ENCODE results near the gene GPC3. TPM values are rescaled to one million over a fixed set of nuclear protein-coding genes. Genes with fewer than 3 reads are reported as not detected.

GPC3 gene
- total RNA-seq, 6 experiments from 2014 or later = 0.31 to 6.8 (median 1.8) TPM

DNA sequence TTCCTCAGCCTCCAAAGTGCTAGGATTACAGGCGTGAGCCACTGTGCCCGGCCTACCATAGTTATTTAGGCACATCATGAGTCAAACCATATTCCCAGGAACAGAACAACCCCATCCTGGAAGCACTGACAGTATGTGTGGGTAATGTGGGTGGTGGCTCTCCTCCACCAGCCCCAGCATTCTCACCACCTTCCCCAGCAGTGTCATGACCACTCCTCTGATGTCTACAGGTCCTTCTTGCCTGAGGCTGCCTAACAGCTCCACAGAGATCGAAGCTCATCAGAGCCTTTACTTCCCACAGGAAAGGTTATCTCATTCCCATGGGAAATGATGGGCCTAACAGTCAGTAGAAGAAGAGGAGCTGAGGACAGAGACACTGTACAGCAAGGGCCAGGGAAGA lies 440.6 kb downstream of the GPC3 start:
- Histone ChIP-seq H3K27ac (no peak overlapping the region), H3K27me3 (no peaks in the 10 kb centered on the region), H3K36me3 (no peaks in the 10 kb centered on the region), H3K4me1 (no peaks in the 10 kb centered on the region), H3K9me3 (no peaks in the 10 kb centered on the region), H3K4me3 (no peak overlapping the region)
- intact Hi-C loops (cut with DNase I) = no loop called here
- no peak for ATAC-seq
- 44% methylated on average over 3 of the region's 3 CpGs for WGBS (ENCODE audit: insufficient coverage, low coverage, low lambda C conversion rate, missing lambda C conversion rate)
- TF ChIP-seq, protein P1, sequence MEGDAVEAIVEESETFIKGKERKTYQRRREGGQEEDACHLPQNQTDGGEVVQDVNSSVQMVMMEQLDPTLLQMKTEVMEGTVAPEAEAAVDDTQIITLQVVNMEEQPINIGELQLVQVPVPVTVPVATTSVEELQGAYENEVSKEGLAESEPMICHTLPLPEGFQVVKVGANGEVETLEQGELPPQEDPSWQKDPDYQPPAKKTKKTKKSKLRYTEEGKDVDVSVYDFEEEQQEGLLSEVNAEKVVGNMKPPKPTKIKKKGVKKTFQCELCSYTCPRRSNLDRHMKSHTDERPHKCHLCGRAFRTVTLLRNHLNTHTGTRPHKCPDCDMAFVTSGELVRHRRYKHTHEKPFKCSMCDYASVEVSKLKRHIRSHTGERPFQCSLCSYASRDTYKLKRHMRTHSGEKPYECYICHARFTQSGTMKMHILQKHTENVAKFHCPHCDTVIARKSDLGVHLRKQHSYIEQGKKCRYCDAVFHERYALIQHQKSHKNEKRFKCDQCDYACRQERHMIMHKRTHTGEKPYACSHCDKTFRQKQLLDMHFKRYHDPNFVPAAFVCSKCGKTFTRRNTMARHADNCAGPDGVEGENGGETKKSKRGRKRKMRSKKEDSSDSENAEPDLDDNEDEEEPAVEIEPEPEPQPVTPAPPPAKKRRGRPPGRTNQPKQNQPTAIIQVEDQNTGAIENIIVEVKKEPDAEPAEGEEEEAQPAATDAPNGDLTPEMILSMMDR (IDR thresholded peaks at IDR 0.05) = no peak
- TF ChIP-seq POLR2A (IDR thresholded peaks at IDR 0.05) = no peak
- DNase-seq = no peak

DNA sequence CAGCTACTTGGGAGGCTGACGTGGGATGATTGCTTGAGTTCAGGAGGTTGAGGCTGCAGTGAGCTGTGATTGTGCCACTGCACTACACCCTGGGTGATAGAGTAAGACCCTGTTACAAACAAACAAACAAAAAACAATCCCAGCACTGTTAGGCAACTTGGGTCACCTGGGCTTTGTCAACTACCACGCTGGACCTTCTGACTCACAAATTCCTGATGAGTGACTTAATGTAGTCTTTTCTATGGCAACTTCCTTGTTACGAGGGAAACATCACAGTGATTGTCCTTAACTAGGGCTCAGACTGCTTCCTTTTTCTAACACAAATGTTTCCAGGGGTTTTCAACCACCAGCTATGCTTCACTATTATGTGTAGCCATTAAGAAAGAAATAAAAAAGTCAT lies 441.3 kb downstream of the GPC3 start:
- ATAC-seq (peak in 2 of 4 donors; percentile 14 to 88), DNase-seq (no peak)
- no peaks in the 10 kb centered on the region for H3K36me3 ChIP-seq
- TF ChIP-seq POLR2A (IDR thresholded peaks at IDR 0.05) = no peak
- TF ChIP-seq, protein P1 (IDR thresholded peaks at IDR 0.05) = no peak
- no peak overlapping the region for H3K27ac ChIP-seq
- no peaks in the 10 kb centered on the region for H3K9me3 ChIP-seq
- H3K4me1 ChIP-seq = no peaks in the 10 kb centered on the region
- H3K27me3 ChIP-seq = no peaks in the 10 kb centered on the region
- 31% methylated on average over 3 of the region's 3 CpGs for WGBS (ENCODE audit: insufficient coverage, low coverage, low lambda C conversion rate, missing lambda C conversion rate)
- intact Hi-C loops (cut with DNase I) = no loop called here
- H3K4me3 ChIP-seq = no peak overlapping the region

DNA sequence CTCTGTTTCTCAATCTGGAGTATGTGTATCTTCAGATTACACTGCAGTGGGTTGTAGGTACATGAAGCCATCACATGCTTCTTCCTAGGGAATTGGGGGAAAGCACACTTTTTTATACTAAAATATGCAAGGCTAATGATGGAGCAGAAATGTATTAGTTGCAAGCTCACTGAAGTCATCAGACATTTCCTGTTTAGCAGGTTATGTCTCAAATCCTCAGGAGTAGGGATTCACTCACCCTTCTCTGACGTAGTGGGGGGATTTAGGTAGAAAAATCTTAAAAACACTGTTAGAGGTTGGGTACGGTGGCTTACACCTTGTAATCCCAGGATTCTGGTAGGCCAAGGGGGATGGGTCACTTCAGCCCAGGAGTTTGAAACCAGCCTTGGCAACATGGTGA lies 441.7 kb downstream of the GPC3 start:
- Histone ChIP-seq H3K36me3 (no peaks in the 10 kb centered on the region), H3K4me1 (no peaks in the 10 kb centered on the region), H3K27ac (no peak overlapping the region), H3K27me3 (no peaks in the 10 kb centered on the region), H3K4me3 (no peak overlapping the region), H3K9me3 (no peaks in the 10 kb centered on the region)
- no peak for TF ChIP-seq POLR2A (IDR thresholded peaks at IDR 0.05)
- TF ChIP-seq, protein P1 (IDR thresholded peaks at IDR 0.05) = no peak
- no peak for DNase-seq
- intact Hi-C loops (cut with DNase I) = no loop called here
- no peak for ATAC-seq
- 59% methylated on average over 2 of the region's 2 CpGs for WGBS (ENCODE audit: insufficient coverage, low coverage, low lambda C conversion rate, missing lambda C conversion rate)

DNA sequence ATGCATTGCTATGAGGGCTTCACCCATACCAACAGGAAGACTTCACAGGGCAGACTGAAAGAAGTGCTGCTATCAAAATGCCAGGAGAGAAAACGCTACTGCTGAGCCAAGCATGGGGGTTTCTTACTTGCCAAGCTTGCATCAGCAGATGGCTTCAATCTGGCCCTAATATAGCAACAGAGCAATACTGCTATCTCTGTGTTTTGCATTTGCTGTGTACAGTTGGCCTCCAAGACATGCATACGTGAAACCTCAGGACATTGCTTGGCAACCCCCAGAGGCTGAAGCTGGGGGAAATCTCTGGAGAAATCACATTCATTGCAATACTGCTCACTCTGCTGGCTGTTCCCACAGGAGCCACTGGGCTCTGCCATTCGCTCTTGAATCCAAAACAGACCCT lies 442.9 kb downstream of the GPC3 start:
- Histone ChIP-seq H3K4me3 (no peak overlapping the region), H3K27ac (no peak overlapping the region), H3K9me3 (no peaks in the 10 kb centered on the region), H3K27me3 (no peaks in the 10 kb centered on the region), H3K4me1 (no peaks in the 10 kb centered on the region), H3K36me3 (no peaks in the 10 kb centered on the region)
- no peak for TF ChIP-seq POLR2A (IDR thresholded peaks at IDR 0.05)
- WGBS (ENCODE audit: insufficient coverage, low coverage, low lambda C conversion rate, missing lambda C conversion rate) = 64% methylated on average over 3 of the region's 3 CpGs
- intact Hi-C loops (cut with DNase I) = no loop called here
- DNase-seq = no peak
- ATAC-seq = no peak

DNA sequence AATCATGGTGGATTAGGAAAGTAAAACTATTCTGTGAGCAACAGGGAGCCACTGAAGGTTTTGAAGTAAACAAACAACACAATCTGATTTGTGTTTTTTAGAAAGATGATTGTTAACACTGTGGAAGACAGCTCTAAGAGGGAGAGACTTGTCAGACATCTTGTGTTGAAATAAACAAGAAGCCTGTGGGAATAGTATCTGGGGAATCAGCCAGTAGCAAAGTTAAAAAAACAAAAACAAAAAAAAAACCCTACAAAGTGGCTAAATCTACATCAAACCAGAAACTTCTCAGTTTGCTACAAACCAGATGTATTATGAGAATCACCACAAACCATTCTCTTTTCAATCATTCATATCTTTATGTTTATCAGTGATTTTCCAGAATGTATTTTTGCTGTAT lies 444.4 kb downstream of the GPC3 start:
- Histone ChIP-seq H3K9me3 (no peaks in the 10 kb centered on the region), H3K36me3 (no peaks in the 10 kb centered on the region), H3K4me3 (no peak overlapping the region), H3K4me1 (no peaks in the 10 kb centered on the region), H3K27ac (no peak overlapping the region), H3K27me3 (no peaks in the 10 kb centered on the region)
- TF ChIP-seq, protein P1 (IDR thresholded peaks at IDR 0.05) = no peak
- TF ChIP-seq POLR2A (IDR thresholded peaks at IDR 0.05) = no peak
- no peak for DNase-seq
- no peak for ATAC-seq
- intact Hi-C loops (cut with DNase I) = no loop called here

Data from right lobe of liver (tissue), 6 donors.